Ovary (tissue), 3 donors: Measurements from ENCODE around the gene PSKH1.

ENCODE experiments used
- CTCF ChIP-seq, 3 donors: fragments of 450-650 bp in 2 of 3; fragments of 200-600 bp in 1 of 3; IDR thresholded peaks; one replicate each; pipeline versions ENCODE4 v1.5.1 to v1.8.0; 2016 to 2022; ENCODE audit warnings: antibody characterized with exemption in 3 of 3, mild to moderate bottlenecking in 1 of 3
- POLR2A ChIP-seq: fragments of 450-650 bp; IDR thresholded peaks from one replicate; pipeline ENCODE4 v1.6.1; 2017; ENCODE audit warnings: antibody characterized with exemption, mild to moderate bottlenecking, moderate library complexity
- donor health status: DM: no; HTN: no; CAD: no.

- TF ChIP-seq CTCF (IDR thresholded peaks at IDR 0.05) (no peak), POLR2A (peak; percentile 4)
These were observed 41.4 kb downstream of the PSKH1 start for GRCh38 chr16:67934306-67935100.
